WTC11 (cell line): Measurements from ENCODE around the gene SNRNP25.

ENCODE experiments used
- FOXP1 ChIP-seq: sonication (generic); formaldehyde crosslinking; IDR thresholded peaks from 2 replicates; pipeline ENCODE4 v1.8.0; 2022; ENCODE audit warnings: missing genetic modification reagents, mild to moderate bottlenecking, moderate library complexity, borderline replicate concordance
- KAT7 ChIP-seq: sonication (generic); formaldehyde crosslinking; IDR thresholded peaks from 2 replicates; pipeline ENCODE4 v1.8.1; 2023; ENCODE audit warnings: missing genetic modification reagents, mild to moderate bottlenecking, borderline replicate concordance
- TF ChIP-seq, protein P1 (sequence below): fragments of 200-600 bp; IDR thresholded peaks from 2 replicates; pipeline ENCODE4 v1.8.0; 2022; ENCODE audit warnings: antibody characterized with exemption
- TF ChIP-seq, protein P2 (sequence below): sonication (generic); formaldehyde crosslinking; IDR thresholded peaks from 2 replicates; pipeline ENCODE4 v1.8.1; 2022; ENCODE audit warnings: low read depth, missing genetic modification reagents, borderline replicate concordance
- TF ChIP-seq, protein P3 (sequence below): sonication (generic); formaldehyde crosslinking; IDR thresholded peaks from 2 replicates; pipeline ENCODE4 v1.8.1; 2023; ENCODE audit warnings: mild to moderate bottlenecking, missing genetic modification reagents, moderate library complexity

DNA sequence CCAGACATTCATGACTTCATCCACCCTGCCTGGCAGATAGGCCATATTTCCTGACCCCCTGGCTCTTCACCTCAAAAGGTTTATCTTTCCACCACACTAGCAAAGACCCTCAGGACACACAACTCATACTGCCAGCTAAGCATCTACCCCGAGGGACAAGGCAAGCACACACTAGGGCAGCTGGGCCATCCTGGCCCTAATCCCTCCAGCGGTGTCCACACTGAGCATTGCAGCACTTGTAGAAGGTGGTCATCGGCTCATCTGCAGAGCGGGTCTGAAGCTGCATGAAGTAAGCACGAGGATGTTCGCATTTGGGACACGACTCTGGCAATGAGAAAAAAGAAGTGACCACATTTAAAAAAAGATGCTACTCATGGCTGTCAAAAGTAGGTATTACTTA is 6.4 kb upstream of the SNRNP25 start:
- TF ChIP-seq, protein P1, sequence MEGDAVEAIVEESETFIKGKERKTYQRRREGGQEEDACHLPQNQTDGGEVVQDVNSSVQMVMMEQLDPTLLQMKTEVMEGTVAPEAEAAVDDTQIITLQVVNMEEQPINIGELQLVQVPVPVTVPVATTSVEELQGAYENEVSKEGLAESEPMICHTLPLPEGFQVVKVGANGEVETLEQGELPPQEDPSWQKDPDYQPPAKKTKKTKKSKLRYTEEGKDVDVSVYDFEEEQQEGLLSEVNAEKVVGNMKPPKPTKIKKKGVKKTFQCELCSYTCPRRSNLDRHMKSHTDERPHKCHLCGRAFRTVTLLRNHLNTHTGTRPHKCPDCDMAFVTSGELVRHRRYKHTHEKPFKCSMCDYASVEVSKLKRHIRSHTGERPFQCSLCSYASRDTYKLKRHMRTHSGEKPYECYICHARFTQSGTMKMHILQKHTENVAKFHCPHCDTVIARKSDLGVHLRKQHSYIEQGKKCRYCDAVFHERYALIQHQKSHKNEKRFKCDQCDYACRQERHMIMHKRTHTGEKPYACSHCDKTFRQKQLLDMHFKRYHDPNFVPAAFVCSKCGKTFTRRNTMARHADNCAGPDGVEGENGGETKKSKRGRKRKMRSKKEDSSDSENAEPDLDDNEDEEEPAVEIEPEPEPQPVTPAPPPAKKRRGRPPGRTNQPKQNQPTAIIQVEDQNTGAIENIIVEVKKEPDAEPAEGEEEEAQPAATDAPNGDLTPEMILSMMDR, result no peak
- TF ChIP-seq KAT7 (CRISPR knock-in tag) (no peak), FOXP1 (CRISPR knock-in tag) (no peak)
- TF ChIP-seq, protein P2, sequence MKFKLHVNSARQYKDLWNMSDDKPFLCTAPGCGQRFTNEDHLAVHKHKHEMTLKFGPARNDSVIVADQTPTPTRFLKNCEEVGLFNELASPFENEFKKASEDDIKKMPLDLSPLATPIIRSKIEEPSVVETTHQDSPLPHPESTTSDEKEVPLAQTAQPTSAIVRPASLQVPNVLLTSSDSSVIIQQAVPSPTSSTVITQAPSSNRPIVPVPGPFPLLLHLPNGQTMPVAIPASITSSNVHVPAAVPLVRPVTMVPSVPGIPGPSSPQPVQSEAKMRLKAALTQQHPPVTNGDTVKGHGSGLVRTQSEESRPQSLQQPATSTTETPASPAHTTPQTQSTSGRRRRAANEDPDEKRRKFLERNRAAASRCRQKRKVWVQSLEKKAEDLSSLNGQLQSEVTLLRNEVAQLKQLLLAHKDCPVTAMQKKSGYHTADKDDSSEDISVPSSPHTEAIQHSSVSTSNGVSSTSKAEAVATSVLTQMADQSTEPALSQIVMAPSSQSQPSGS (CRISPR knock-in tag), result no peak
- TF ChIP-seq, protein P3, sequence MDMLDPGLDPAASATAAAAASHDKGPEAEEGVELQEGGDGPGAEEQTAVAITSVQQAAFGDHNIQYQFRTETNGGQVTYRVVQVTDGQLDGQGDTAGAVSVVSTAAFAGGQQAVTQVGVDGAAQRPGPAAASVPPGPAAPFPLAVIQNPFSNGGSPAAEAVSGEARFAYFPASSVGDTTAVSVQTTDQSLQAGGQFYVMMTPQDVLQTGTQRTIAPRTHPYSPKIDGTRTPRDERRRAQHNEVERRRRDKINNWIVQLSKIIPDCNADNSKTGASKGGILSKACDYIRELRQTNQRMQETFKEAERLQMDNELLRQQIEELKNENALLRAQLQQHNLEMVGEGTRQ (CRISPR knock-in tag), result no peak
